Left lung (tissue), 10 donors: ENCODE data around the gene APOL3. TPM values are rescaled to one million over a fixed set of nuclear protein-coding genes. Genes with fewer than 3 reads are reported as not detected.
A peak's percentile ranks its signal among the peaks of the same experiment; 100 is the strongest.
"Not testable (repeated sequence)": the region's sequence is repeated elsewhere in the genome, so short reads cannot be mapped to it uniquely, and the experiment has no call there.

Source experiments
- ATAC-seq: fragments of 200-7000 bp; cut with Tn5 transposase; one replicate; pipeline ENCODE4 v1.9.1; 2020; ENCODE audit warnings: moderate library complexity
- DNase-seq, 4 donors: peaks; one replicate each; pipeline ENCODE4 v3.0.0-alpha.2; 2013 to 2020
- H3K27ac ChIP-seq, 2 donors: fragments of 200-600 bp; sonication (generic) in 1 of 2; one replicate each; pipeline versions ENCODE4 v1.5.0 to v1.8.0; 2020 to 2021
- H3K27me3 ChIP-seq, 2 donors: fragments of 200-600 bp; sonication (generic) in 1 of 2; one replicate each; pipeline versions ENCODE4 v1.5.0 to v1.8.0; 2020 to 2021
- H3K36me3 ChIP-seq, 2 donors: fragments of 200-600 bp; sonication (generic) in 1 of 2; one replicate each; pipeline versions ENCODE4 v1.5.0 to v1.8.0; 2020 to 2021
- H3K4me1 ChIP-seq, 2 donors: fragments of 200-600 bp; one replicate each; pipeline ENCODE4 v1.8.0; 2021
- H3K4me3 ChIP-seq, 2 donors: fragments of 200-600 bp; sonication (generic) in 1 of 2; one replicate each; pipeline versions ENCODE4 v1.5.0 to v1.8.0; 2020 to 2021; ENCODE audit warnings: mild to moderate bottlenecking in 1 of 2
- H3K9me3 ChIP-seq, 2 donors: fragments of 200-600 bp; sonication (generic) in 1 of 2; one replicate each; pipeline versions ENCODE4 v1.5.0 to v1.8.0; 2020 to 2021
- intact Hi-C, 2 donors: fragments of 100-400 bp; cut with DNase I; formaldehyde crosslinking; loops; one replicate each; pipeline versions ENCODE4 v1.11.2 to v1.14.2; 2022
- polyA plus RNA-seq, 6 donors: library from polyadenylated mRNA; unstranded; fragments of 120-200 nt; gene quantifications; one replicate each; pipeline ENCODE4 v1.2.1, GENCODE V29; 2013; ENCODE audit not compliant: insufficient read length in 6 of 6
- total RNA-seq, 2 donors: library from RNA; stranded (reverse); fragmentation: NEBNext Ultra II Directional; extraction: Animal tissue kit (Norgen Biotek cat#: 25700); gene quantifications; one replicate each; pipeline ENCODE4 v1.2.1, GENCODE V29; 2021
- TF ChIP-seq, protein P1 (sequence below), 2 donors: fragments of 200-600 bp; sonication (generic) in 1 of 2; IDR thresholded peaks; one replicate each; pipeline versions ENCODE4 v1.5.0 to v1.8.0; 2021; ENCODE audit warnings: antibody characterized with exemption in 2 of 2
- donor health status: DM: no; HTN: yes; CAD: no.
- donor health status: DM: no; HTN: no; CAD: no.

The APOL3 gene
- total and polyA plus RNA-seq, 8 donors: 27.0 to 57.9 (median 42.0) TPM

DNA sequence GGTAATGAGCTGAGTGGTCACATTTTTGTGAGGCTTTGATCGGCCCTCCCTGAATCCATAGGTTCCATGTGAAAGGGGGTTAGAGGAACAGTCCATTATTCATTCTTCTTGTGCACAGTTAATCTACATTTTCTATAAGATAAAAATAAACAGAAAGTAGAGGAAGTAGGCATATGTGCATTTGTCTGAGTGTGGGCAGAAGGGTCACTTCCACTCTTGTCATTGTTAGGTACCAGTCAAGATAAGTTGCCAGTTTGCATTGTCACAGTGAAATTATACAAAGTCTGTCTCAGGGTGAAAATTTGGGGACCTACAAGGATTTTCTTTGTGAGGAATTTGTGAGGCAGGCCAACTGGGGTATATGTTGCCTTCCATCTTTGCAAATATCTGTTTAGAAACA lies 45.7 kb upstream of the APOL3 start:
- ATAC-seq (no peak), DNase-seq (no peak)
- no peaks in the 10 kb centered on the region for H3K9me3 ChIP-seq
- TF ChIP-seq, protein P1, sequence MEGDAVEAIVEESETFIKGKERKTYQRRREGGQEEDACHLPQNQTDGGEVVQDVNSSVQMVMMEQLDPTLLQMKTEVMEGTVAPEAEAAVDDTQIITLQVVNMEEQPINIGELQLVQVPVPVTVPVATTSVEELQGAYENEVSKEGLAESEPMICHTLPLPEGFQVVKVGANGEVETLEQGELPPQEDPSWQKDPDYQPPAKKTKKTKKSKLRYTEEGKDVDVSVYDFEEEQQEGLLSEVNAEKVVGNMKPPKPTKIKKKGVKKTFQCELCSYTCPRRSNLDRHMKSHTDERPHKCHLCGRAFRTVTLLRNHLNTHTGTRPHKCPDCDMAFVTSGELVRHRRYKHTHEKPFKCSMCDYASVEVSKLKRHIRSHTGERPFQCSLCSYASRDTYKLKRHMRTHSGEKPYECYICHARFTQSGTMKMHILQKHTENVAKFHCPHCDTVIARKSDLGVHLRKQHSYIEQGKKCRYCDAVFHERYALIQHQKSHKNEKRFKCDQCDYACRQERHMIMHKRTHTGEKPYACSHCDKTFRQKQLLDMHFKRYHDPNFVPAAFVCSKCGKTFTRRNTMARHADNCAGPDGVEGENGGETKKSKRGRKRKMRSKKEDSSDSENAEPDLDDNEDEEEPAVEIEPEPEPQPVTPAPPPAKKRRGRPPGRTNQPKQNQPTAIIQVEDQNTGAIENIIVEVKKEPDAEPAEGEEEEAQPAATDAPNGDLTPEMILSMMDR (IDR thresholded peaks at IDR 0.05): no peak
- H3K4me1 ChIP-seq: peaks cover 13 to 20% of the 10 kb centered on the region in 2 donors
- no peak overlapping the region for H3K27ac ChIP-seq
- no peak overlapping the region for H3K4me3 ChIP-seq
- intact Hi-C loops: no loop called here
- no peaks in the 10 kb centered on the region for H3K27me3 ChIP-seq
- H3K36me3 ChIP-seq: no peaks in the 10 kb centered on the region

DNA sequence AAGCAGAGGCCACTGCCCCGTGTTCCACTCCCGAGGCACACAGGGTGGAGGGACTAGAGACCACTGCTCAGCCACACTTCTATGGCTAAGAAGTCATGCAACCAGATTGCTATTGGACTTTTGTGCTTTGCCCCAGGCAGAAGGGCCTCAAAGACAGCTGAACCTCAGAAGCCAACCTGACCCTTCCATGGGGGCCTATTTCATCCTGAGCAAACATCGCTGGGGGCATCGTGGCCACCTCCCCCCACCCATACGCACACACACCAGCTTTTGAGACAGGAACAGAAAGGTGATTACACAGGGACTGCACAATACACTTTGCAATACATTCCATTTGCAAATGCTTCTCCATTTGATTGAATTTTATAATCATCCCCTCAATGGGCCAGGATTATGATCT lies 45.0 kb upstream of the APOL3 start:
- H3K4me3 ChIP-seq, DNase-seq, H3K9me3 ChIP-seq, intact Hi-C loops, H3K27me3 ChIP-seq, H3K36me3 ChIP-seq, ATAC-seq, H3K27ac ChIP-seq: not testable (repeated sequence)
- peaks cover 7 to 14% of the 10 kb centered on the region in 2 donors for H3K4me1 ChIP-seq

DNA sequence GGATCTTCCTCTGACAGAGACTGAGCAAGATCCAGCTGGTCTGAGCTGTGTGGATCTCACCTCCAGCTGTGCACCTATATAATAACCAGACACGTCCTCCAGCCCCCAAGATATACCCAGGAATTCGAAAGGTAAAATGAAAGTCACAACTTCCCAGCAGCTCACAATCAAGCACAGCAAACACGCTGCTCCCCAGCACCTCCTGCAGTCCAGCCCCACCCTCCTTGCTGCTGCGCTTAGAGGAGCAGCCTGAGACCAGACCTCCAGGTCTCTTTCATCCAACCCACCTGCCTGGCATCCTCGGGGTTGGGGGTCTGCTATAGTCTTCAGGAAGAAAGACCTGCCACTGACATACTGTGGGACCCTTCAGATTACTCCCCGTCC lies 44.1 kb upstream of the APOL3 start:
- no peak overlapping the region for H3K27ac ChIP-seq
- no peak for ATAC-seq

DNA sequence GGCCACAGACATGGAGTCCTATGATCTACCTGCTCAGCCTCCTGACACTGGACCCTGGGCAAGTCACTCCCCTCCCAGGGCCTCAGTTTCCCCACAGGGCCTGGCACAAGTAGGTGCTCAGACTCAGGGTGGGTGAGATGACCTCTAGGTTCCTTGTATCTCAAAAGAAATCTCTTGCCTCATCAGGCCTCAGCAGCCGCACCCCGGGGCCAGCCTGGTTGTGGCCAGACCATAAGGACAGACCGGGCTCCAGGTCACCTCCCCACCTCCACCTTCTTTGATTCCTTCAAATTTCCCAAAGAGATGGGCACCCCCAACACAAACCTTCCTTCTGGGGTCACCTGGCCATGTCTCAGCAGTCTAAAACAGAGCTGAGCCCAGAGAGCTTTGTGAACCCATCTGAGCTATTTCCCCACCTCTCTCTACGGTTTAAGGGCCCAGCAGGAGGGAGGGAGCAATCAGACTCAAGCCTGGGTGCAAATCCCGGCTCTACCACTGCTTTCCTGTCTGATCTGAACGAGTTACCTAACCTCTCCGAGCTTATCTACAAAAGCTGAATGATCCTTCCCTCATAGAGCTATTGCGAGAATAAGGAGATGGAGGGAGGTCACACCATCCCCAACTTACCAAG lies 43.6 kb upstream of the APOL3 start:
- ATAC-seq: no peak
- Histone ChIP-seq H3K27ac (no peak overlapping the region), H3K4me1 (peaks cover 7 to 12% of the 10 kb centered on the region in 2 donors), H3K9me3 (no peaks in the 10 kb centered on the region), H3K36me3 (no peaks in the 10 kb centered on the region), H3K27me3 (no peaks in the 10 kb centered on the region), H3K4me3 (no peak overlapping the region)
- intact Hi-C loops: no loop called here
- no peak for DNase-seq
- TF ChIP-seq, protein P1 (IDR thresholded peaks at IDR 0.05): no peak

More for the DNA sequence above, 44.1 kb upstream of the APOL3 start:
- H3K27me3 ChIP-seq: no peaks in the 10 kb centered on the region
- no peak for DNase-seq
- H3K4me3 ChIP-seq: no peak overlapping the region
- TF ChIP-seq, protein P1 (IDR thresholded peaks at IDR 0.05): no peak
- intact Hi-C loops: no loop called here
- H3K4me1 ChIP-seq: peaks cover 7 to 12% of the 10 kb centered on the region in 2 donors
- H3K36me3 ChIP-seq: no peaks in the 10 kb centered on the region
- no peaks in the 10 kb centered on the region for H3K9me3 ChIP-seq

DNA sequence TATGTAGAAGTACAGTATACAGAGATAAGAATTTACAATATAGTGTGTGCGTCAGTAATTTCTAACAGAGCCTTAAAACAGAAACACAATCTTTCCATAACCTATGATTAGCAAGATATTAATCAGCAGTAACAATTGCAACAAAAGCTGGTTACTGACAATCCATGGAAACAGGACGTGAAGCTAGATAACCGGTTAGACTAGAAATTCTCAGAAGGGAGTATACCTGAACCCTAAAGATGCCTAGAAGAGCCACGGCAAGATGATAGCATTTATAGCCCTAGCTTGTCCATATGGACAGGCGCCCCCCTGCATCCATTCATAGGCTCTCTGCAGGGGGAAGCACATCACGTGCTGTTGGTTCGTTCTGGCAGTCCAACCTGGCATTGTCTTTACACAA lies 42.9 kb upstream of the APOL3 start:
- H3K27me3 ChIP-seq, H3K4me3 ChIP-seq, H3K9me3 ChIP-seq, intact Hi-C loops, H3K36me3 ChIP-seq, H3K27ac ChIP-seq, ATAC-seq: not testable (repeated sequence)
- H3K4me1 ChIP-seq: peaks cover 7 to 15% of the 10 kb centered on the region in 2 donors
- peak in 1 of 4 donors; percentile 33 for DNase-seq

DNA sequence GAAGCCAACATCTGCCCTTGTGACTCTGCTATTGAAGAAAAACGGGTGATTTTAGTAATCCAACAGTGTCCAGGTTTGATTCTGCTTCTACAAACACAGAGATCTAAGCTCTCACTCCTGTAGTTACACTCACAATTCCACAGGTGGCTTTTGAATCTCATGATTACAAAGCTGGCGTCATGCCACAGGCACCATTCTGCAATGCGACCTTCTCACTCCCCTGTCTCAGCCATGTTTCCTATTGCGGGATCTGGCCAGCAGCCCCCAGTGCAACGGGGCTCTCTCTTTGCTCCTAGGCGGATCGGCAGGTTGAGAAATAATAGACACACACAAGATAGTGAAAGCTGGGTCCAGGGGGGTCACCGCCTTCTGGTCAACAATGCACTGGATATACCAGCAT lies 42.4 kb upstream of the APOL3 start:
- H3K27ac ChIP-seq, H3K9me3 ChIP-seq, intact Hi-C loops, H3K36me3 ChIP-seq, H3K27me3 ChIP-seq, H3K4me3 ChIP-seq: not testable (repeated sequence)
- H3K4me1 ChIP-seq: peaks cover 7 to 19% of the 10 kb centered on the region in 2 donors
- ATAC-seq: peak; percentile 32
- peak in 1 of 4 donors; percentile 68 for DNase-seq
